NB4 (cell line): ENCODE measurements around the gene ANKRD27.

Experiments used
- DNase-seq: peaks from one replicate; pipeline ENCODE4 v3.0.0; 2010; ENCODE audit warnings: low read depth
- H3K4me3 ChIP-seq: one replicate; pipeline ENCODE4 v1.5.1; 2011; ENCODE audit warnings: mild to moderate bottlenecking, low read depth, low read length, moderate library complexity
- MYC ChIP-seq: IDR thresholded peaks from 2 replicates; pipeline ENCODE4 v1.6.1; 2011; ENCODE audit warnings: low read depth, low read length
- POLR2A ChIP-seq: IDR thresholded peaks from 2 replicates; pipeline ENCODE4 v1.6.1; 2011; ENCODE audit warnings: mild to moderate bottlenecking; ENCODE audit not compliant: insufficient read length; ENCODE audit errors: extremely low read depth
- TF ChIP-seq, protein P1 (sequence below): IDR thresholded peaks from 2 replicates; pipeline ENCODE4 v1.6.1; 2011; ENCODE audit warnings: low read depth, low read length
- TF ChIP-seq, protein P2 (sequence below): IDR thresholded peaks from one replicate; pipeline ENCODE4 v1.5.1; 2012; ENCODE audit warnings: low read depth, low read length

Gene ANKRD27

DNA sequence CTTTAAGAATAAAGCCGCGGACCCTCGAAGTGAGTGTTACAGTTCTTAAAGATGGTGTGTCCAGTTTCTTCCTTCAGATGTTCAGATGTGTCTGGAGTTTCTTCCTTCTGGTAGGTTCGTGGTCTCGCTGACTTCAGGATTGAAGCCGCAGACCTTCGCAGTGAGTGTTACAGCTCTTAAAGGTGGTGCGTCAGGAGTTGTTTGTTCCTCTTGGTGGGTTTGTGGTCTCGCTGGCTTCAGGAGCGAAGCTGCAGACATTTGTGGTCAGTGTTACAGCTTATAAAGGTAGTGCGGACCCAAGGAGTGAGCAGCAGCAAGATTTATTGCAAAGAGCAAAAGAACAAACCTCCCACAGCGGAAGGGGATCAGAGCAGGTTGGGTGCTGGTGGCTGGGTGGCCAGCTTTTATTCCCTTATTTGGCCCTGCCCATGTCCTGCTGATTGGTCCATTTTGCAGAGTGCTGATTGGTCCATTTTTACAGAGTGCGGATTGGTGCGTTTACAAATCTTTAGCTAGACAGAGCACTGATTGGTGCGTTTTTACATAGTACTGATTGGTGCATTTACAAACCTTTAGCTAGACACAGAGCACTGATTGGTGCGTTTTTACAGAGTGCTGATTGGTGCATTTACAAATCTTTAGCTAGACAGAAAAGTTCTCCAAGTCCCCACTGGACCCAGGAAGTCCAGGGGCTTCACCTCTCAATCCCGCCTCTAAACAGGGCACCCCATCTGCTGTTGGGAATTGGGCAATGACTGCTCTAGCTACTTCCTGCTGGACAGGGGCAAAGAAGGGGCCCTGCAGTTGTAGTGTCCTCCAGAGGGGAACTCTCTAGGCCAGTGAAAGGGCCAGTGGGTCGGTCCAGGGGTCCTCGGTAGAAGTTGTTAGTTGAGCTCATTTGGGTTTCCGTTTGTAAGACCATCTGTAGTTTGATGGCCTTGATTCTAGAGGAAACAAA is 18.4 kb upstream of the ANKRD27 start:
- DNase-seq: peak; percentile 57
- TF ChIP-seq POLR2A: peak; percentile 22
- peak overlapping the region; percentile 87 for H3K4me3 ChIP-seq

DNA sequence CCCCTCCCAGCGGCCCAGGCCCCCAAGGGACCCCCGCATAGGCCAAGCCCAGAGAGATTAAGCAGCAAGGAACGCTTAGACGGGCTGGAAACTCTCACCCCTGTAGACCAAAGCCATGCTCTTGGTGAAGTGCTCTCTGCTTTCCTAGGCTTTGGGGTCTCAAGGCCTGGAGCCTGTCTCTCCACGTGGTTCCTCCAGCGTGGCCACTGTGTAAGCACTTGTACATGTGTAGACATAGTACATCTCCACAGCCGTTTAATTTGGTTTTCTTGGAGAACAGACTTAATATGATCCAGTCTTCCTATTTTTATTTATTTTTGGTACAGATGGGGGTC is 17.7 kb upstream of the ANKRD27 start:
- TF ChIP-seq, protein P1, sequence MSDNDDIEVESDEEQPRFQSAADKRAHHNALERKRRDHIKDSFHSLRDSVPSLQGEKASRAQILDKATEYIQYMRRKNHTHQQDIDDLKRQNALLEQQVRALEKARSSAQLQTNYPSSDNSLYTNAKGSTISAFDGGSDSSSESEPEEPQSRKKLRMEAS: peak; percentile 84
- peak; percentile 62; the same call in 1 of the 2 replicates for TF ChIP-seq MYC
- TF ChIP-seq, protein P2, sequence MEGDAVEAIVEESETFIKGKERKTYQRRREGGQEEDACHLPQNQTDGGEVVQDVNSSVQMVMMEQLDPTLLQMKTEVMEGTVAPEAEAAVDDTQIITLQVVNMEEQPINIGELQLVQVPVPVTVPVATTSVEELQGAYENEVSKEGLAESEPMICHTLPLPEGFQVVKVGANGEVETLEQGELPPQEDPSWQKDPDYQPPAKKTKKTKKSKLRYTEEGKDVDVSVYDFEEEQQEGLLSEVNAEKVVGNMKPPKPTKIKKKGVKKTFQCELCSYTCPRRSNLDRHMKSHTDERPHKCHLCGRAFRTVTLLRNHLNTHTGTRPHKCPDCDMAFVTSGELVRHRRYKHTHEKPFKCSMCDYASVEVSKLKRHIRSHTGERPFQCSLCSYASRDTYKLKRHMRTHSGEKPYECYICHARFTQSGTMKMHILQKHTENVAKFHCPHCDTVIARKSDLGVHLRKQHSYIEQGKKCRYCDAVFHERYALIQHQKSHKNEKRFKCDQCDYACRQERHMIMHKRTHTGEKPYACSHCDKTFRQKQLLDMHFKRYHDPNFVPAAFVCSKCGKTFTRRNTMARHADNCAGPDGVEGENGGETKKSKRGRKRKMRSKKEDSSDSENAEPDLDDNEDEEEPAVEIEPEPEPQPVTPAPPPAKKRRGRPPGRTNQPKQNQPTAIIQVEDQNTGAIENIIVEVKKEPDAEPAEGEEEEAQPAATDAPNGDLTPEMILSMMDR: no peak
- DNase-seq: peak; percentile 41
- H3K4me3 ChIP-seq: peak overlapping the region; percentile 87

DNA sequence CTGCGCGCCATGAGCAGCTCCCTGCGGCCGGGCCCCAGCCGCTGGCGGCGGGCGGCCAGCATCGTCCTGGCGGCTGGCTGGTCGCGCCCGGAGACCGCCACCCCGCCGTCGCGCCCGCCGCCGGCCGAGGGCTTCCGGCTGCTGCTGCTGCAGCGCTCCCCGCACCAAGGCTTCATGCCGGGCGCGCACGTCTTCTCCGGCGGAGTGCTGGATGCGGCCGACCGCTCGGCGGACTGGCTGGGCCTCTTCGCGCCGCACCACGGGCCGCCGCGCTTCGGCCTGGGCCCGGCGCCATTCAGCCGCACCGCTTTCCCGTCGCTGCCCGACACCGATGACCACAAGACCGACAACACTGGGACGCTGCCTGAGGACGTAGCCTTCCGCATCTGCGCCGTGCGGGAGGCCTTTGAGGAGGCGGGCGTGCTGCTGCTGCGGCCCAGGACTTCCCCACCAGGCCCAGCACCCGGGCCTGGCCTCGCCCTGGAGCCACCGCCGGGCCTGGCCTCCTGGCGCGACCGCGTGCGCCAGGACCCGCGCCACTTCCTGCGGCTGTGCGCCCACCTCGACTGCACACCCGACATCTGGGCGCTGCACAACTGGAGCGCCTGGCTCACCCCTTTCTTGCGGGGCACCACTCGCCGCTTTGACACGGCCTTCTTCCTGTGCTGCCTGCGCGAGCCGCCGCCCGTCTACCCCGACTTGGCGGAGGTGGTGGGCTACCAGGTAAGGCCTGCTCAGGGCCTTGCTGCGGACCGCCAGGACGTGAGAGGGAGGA is 17.2 kb upstream of the ANKRD27 start:
- DNase-seq: peak; percentile 80
- peak overlapping the region; percentile 87 for H3K4me3 ChIP-seq
- TF ChIP-seq, protein P2: no peak
- TF ChIP-seq POLR2A: peak; percentile 34
- TF ChIP-seq, protein P1: peak; percentile 48; the same call in 1 of the 2 replicates
- peak; percentile 74 for TF ChIP-seq MYC

DNA sequence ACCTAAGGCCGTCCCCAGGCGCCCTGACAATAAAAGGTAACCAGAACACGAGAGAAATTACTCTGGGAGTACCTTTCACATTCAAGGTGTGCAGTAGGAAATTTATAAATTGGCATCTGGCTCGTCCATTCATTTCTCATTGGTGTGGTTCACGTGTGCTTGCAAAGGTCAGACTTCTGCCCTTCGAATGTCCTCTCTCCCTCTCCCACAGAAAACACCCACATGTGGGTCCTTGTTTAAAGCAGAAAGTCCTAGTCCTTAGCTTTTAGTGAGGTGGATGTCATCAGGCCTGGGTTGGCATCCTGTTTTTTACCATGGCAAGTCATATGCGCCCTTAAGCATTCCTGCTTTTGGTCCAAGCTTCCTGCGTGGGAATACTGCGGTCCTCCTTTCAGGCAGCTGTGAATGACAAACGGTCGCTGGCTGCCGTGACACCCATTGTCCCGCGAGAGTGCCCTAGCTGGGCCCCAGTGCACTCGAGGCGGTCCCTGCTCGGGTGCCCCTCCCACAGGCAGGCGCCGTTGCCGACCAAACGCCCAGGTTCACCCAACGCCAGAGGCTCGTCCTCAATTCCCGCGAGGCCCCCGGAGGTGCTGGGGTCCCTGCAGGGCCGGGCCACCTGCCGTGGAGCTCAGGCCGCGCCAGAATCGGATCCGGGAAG is 16.4 kb upstream of the ANKRD27 start, which contains the start of gene NUDT19:
Gene NUDT19, plus strand, starts transcription at position 531 of the 661 bp plus-strand sequence. CDS start 140 bp downstream, outside the sequence.
- TF ChIP-seq POLR2A (peak; percentile 59), MYC (peak; percentile 57; the same call in 1 of the 2 replicates)
- TF ChIP-seq, protein P1: peak; percentile 37; the same call in 1 of the 2 replicates
- TF ChIP-seq, protein P2: no peak
- DNase-seq: peak; percentile 88
- peak within 1 kb of the TSS; percentile 87 for H3K4me3 ChIP-seq

DNA sequence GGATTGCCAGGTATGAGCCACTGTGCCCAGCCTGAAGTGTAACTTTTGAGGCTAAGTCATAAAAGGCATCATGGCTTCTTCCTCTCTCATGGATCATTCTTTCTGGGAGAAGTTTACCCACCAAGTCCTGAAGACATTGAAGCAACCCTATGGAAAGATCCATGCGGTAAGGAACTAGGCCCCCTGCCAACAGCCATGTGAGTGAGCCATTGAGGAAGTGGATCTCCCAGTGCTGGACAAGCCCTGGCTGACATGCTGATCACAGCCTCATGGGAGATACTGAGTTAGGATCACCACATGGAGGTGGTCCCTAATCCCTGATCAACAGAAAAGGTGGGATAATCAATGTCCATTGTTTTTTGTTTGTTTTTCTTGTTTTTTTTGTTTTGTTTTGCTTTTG is 13.3 kb upstream of the ANKRD27 start:
- peak; percentile 19 for DNase-seq
- H3K4me3 ChIP-seq: no peak overlapping the region
- TF ChIP-seq, protein P1: no peak
- TF ChIP-seq MYC (no peak), POLR2A (no peak)
- TF ChIP-seq, protein P2: no peak

GRCh38 chr19:32687681-32688080 is 12.7 kb upstream of the ANKRD27 start:
- no peak overlapping the region for H3K4me3 ChIP-seq
- TF ChIP-seq, protein P2: no peak
- TF ChIP-seq MYC: no peak
- TF ChIP-seq, protein P1: no peak
- TF ChIP-seq POLR2A: no peak
- no peak for DNase-seq
